HG03378 (cell line): Measurements from ENCODE around the gene FAT2.

Experiments used
- ATAC-seq: cut with Tn5 transposase; IDR thresholded peaks from one replicate; pipeline ENCODE4 v1.9.1; 2021; ENCODE audit warnings: mild to moderate bottlenecking, moderate library complexity; ENCODE audit not compliant: unreplicated experiment

The FAT2 gene

GRCh38 chr5:151591144-151591819 is at the start of gene FAT2:
FAT2 (minus strand) TSS chr5:151591331; CDS start chr5:151568931, 22,400 bp downstream.
- no peak for ATAC-seq

GRCh38 chr5:151638619-151639018 is 47.5 kb upstream of the FAT2 start:
- no peak for ATAC-seq

- no peak for ATAC-seq
These were observed 46.5 kb upstream of the FAT2 start for GRCh38 chr5:151637676-151638075.

- ATAC-seq = no peak
These were observed 42.8 kb upstream of the FAT2 start for GRCh38 chr5:151633892-151634291.

GRCh38 chr5:151632941-151633340 is 41.8 kb upstream of the FAT2 start:
- no peak for ATAC-seq

GRCh38 chr5:151632524-151632923 is 41.4 kb upstream of the FAT2 start:
- ATAC-seq = no peak

- no peak for ATAC-seq
These were observed 40.8 kb upstream of the FAT2 start for GRCh38 chr5:151631941-151632340.

- no peak for ATAC-seq
These were observed 39.0 kb upstream of the FAT2 start for GRCh38 chr5:151630088-151630487.

GRCh38 chr5:151628112-151628823 is 37.1 kb upstream of the FAT2 start:
- ATAC-seq = no peak

GRCh38 chr5:151627650-151628049 is 36.5 kb upstream of the FAT2 start:
- ATAC-seq = no peak

- ATAC-seq = no peak
These were observed 34.2 kb upstream of the FAT2 start for GRCh38 chr5:151625285-151625684.

GRCh38 chr5:151624476-151624875 is 33.3 kb upstream of the FAT2 start:
- ATAC-seq = no peak

- ATAC-seq = no peak
These were observed 31.4 kb upstream of the FAT2 start for GRCh38 chr5:151622367-151623088.

GRCh38 chr5:151620461-151620840 is 29.3 kb upstream of the FAT2 start:
- ATAC-seq = no peak

GRCh38 chr5:151619812-151620460 is 28.8 kb upstream of the FAT2 start:
- ATAC-seq = no peak

GRCh38 chr5:151618907-151619306 is 27.8 kb upstream of the FAT2 start:
- ATAC-seq = peak; percentile 44

GRCh38 chr5:151617841-151618710 is 26.9 kb upstream of the FAT2 start:
- no peak for ATAC-seq

- no peak for ATAC-seq
These were observed 26.3 kb upstream of the FAT2 start for GRCh38 chr5:151617383-151617840.

GRCh38 chr5:151615431-151615830 is 24.3 kb upstream of the FAT2 start:
- ATAC-seq = peak; percentile 32

- ATAC-seq = no peak
These were observed 23.4 kb upstream of the FAT2 start for GRCh38 chr5:151614565-151614964.
